Uterus (tissue), 2 donors: ENCODE results near the gene TAF1D.
"Not testable (repeated sequence)": the region's sequence is repeated elsewhere in the genome, so short reads cannot be mapped to it uniquely, and the experiment has no call there.

ENCODE experiments used
- CTCF ChIP-seq, 4 experiments: fragments of 200-600 bp in 2 of 4; fragments of 450-650 bp in 2 of 4; sonication (generic) in 2 of 4; IDR thresholded peaks; one replicate each; pipeline ENCODE4 v1.5.1; 2016 to 2019; ENCODE audit warnings: antibody characterized with exemption in 4 of 4, mild to moderate bottlenecking in 2 of 4, moderate library complexity in 1 of 4
- POLR2A ChIP-seq, 2 donors: fragments of 450-650 bp; IDR thresholded peaks; one replicate each; pipeline ENCODE4 v1.6.1; 2016; ENCODE audit warnings: antibody characterized with exemption in 2 of 2, mild to moderate bottlenecking in 1 of 2, moderate library complexity in 1 of 2

- not testable (repeated sequence) for TF ChIP-seq CTCF, POLR2A (IDR thresholded peaks at IDR 0.05)
These were observed 3.9 kb upstream of the TAF1D start for GRCh38 chr11:93745005-93745755.
